Right forelimb (tissue), 1 donor: ENCODE measurements around the gene TAC4.

Experiments
- DNase-seq: peaks from one replicate; pipeline ENCODE4 v3.0.0-alpha.2; 2018

TAC4 gene

GRCh38 chr17:49798182-49798581 lies 49.7 kb downstream of the TAC4 start:
- no peak for DNase-seq

- DNase-seq: no peak
Measured at GRCh38 chr17:49795372-49795771, 52.5 kb downstream of the TAC4 start.

- no peak for DNase-seq
Measured at GRCh38 chr17:49793309-49793708, 54.6 kb downstream of the TAC4 start.

- DNase-seq: no peak
Measured at GRCh38 chr17:49789243-49789578, 58.7 kb downstream of the TAC4 start.

- peak; percentile 99 for DNase-seq
Measured at GRCh38 chr17:49788478-49789242, 59.2 kb downstream of the TAC4 start, which contains the start of gene KAT7. TSS of gene KAT7 (plus strand) at chr17:49788681. CDS start at chr17:49788835, 154 bp downstream.
